ENCODE results near the gene LMO7.
"Not testable (repeated sequence)": the region's sequence is repeated elsewhere in the genome, so short reads cannot be mapped to it uniquely, and the experiment has no call there.

Gene LMO7

GRCh38 chr13:75648446-75648845, 12.3 kb downstream of the LMO7 start:
- DNase-seq: no peak

GRCh38 chr13:75651013-75651412, 14.9 kb downstream of the LMO7 start:
- no peak for DNase-seq

- no peak for DNase-seq
These were observed 16.6 kb downstream of the LMO7 start for GRCh38 chr13:75652726-75653125.

GRCh38 chr13:75656425-75656989, 20.4 kb downstream of the LMO7 start:
- no peak for DNase-seq

GRCh38 chr13:75657111-75657510, 21.0 kb downstream of the LMO7 start:
- DNase-seq: no peak

- no peak for DNase-seq
These were observed 24.6 kb downstream of the LMO7 start for GRCh38 chr13:75660694-75661093.

GRCh38 chr13:75661443-75661842, 25.3 kb downstream of the LMO7 start:
- DNase-seq: no peak

- no peak for DNase-seq
These were observed 30.7 kb downstream of the LMO7 start for GRCh38 chr13:75666646-75667351.

- DNase-seq: no peak
These were observed 33.6 kb downstream of the LMO7 start for GRCh38 chr13:75669706-75670105.

- no peak for DNase-seq
These were observed 34.4 kb downstream of the LMO7 start for GRCh38 chr13:75670496-75670895.

GRCh38 chr13:75675421-75675820, 39.3 kb downstream of the LMO7 start:
- no peak for DNase-seq

GRCh38 chr13:75679459-75679858, 43.3 kb downstream of the LMO7 start:
- DNase-seq: no peak

- DNase-seq: not testable (repeated sequence)
These were observed 44.1 kb downstream of the LMO7 start for GRCh38 chr13:75680251-75680650.

- DNase-seq: no peak
These were observed 46.2 kb downstream of the LMO7 start for GRCh38 chr13:75682326-75682725.

- DNase-seq: no peak
These were observed 49.1 kb downstream of the LMO7 start for GRCh38 chr13:75685239-75685697.

- DNase-seq: peak; percentile 27
These were observed 51.1 kb downstream of the LMO7 start for GRCh38 chr13:75687150-75687763.

GRCh38 chr13:75689686-75690085, 53.6 kb downstream of the LMO7 start:
- no peak for DNase-seq

GRCh38 chr13:75690607-75691006, 54.5 kb downstream of the LMO7 start:
- no peak for DNase-seq

- DNase-seq: no peak
These were observed 55.1 kb downstream of the LMO7 start for GRCh38 chr13:75691183-75691582.

GRCh38 chr13:75693227-75693626, 57.1 kb downstream of the LMO7 start:
- no peak for DNase-seq

- no peak for DNase-seq
These were observed 58.6 kb downstream of the LMO7 start for GRCh38 chr13:75694722-75695121.

- DNase-seq: peak; percentile 88
These were observed 59.8 kb downstream of the LMO7 start for GRCh38 chr13:75695908-75696307.

GRCh38 chr13:75699062-75699461, 62.9 kb downstream of the LMO7 start:
- DNase-seq: no peak

- DNase-seq: not testable (repeated sequence)
These were observed 63.6 kb downstream of the LMO7 start for GRCh38 chr13:75699717-75700116.

All from suppressor macrophage treated with lipopolysaccharide for 4 hours (primary cell).